Endodermal cell (in vitro differentiated cells): ENCODE measurements around the gene ADAM19. TPM values are rescaled to one million over a fixed set of nuclear protein-coding genes. Genes with fewer than 3 reads are reported as not detected.
"Not testable (repeated sequence)": the region's sequence is repeated elsewhere in the genome, so short reads cannot be mapped to it uniquely, and the experiment has no call there.

ENCODE experiments used
- DNase-seq: peaks from one replicate; pipeline ENCODE4 v3.0.0-alpha.2; 2017
- H3K27ac ChIP-seq: 2 replicates; pipeline ENCODE4 v1.5.1; 2013; ENCODE audit warnings: mild to moderate bottlenecking, low read depth, low read length, moderate library complexity
- H3K27me3 ChIP-seq: 2 replicates; pipeline ENCODE4 v1.6.1; 2013; ENCODE audit warnings: mild to moderate bottlenecking, low read length, moderate library complexity; ENCODE audit not compliant: insufficient read depth, control insufficient read depth, poor library complexity, severe bottlenecking
- H3K36me3 ChIP-seq: 2 replicates; pipeline ENCODE4 v1.7.0; 2013; ENCODE audit warnings: mild to moderate bottlenecking, low read length, moderate library complexity; ENCODE audit not compliant: control insufficient read depth, insufficient read depth
- H3K4me1 ChIP-seq: one replicate; pipeline ENCODE4 v1.7.0; 2013; ENCODE audit warnings: low read length; ENCODE audit not compliant: control insufficient read depth, insufficient read depth
- H3K4me3 ChIP-seq: 2 replicates; pipeline ENCODE4 v1.5.1; 2013; ENCODE audit warnings: mild to moderate bottlenecking, low read length, moderate library complexity
- H3K9ac ChIP-seq: 2 replicates; pipeline ENCODE4 v1.6.1; 2013; ENCODE audit warnings: mild to moderate bottlenecking, low read length, moderate library complexity; ENCODE audit not compliant: poor library complexity, severe bottlenecking; ENCODE audit errors: extremely low read depth
- H3K9me3 ChIP-seq: 2 replicates; pipeline ENCODE4 v1.6.1; 2013; ENCODE audit warnings: mild to moderate bottlenecking, low read length, moderate library complexity; ENCODE audit not compliant: control insufficient read depth
- H3K27ac Mint-ChIP-seq: 2 replicates; pipeline ENCODE4 v1.8.0; 2020; ENCODE audit warnings: mixed read lengths
- H3K27me3 Mint-ChIP-seq: 2 replicates; pipeline ENCODE4 v1.8.0; 2021; ENCODE audit warnings: mild to moderate bottlenecking, mixed read lengths; ENCODE audit not compliant: insufficient read depth
- H3K36me3 Mint-ChIP-seq: 2 replicates; pipeline ENCODE4 v1.8.0; 2020; ENCODE audit warnings: low read depth, mixed read lengths
- H3K4me1 Mint-ChIP-seq: 2 replicates; pipeline ENCODE4 v1.8.0; 2020; ENCODE audit warnings: mixed read lengths
- H3K4me3 Mint-ChIP-seq: 2 replicates; pipeline ENCODE4 v1.8.0; 2020; ENCODE audit warnings: mild to moderate bottlenecking, moderate library complexity, mixed read lengths
- H3K9me3 Mint-ChIP-seq: 2 replicates; pipeline ENCODE4 v1.8.0; 2020; ENCODE audit warnings: mild to moderate bottlenecking, mixed read lengths
- whole genome bisulfite sequencing, 2 experiments: methylation state at CpG; one replicate each; pipeline versions ENCODE4 v1.1.5 to v1.1.7; 2013; ENCODE audit warnings: missing lambda C conversion rate in 2 of 2, mixed read lengths in 1 of 2; ENCODE audit not compliant: insufficient coverage in 1 of 2, insufficient read length in 1 of 2; 5-methylcytosine and 5-hydroxymethylcytosine counted together
- total RNA-seq, 2 donors: library from RNA; stranded (reverse); fragmentation: NEBNext Ultra II Directional in 1 of 2; extraction: Animal tissue kit (Norgen Biotek cat#: 25700) in 1 of 2; gene quantifications; 2 replicates in 1 of 2; 3 replicates in 1 of 2; pipeline ENCODE4 v1.2.1, GENCODE V29; 2021
- TF ChIP-seq, protein P1 (sequence below): fragments of 200-600 bp; sonication (generic); conservative IDR thresholded peaks from 2 replicates; pipeline ENCODE4 v1.5.0; 2021; ENCODE audit warnings: antibody characterized with exemption, mild to moderate bottlenecking

Gene ADAM19
- total RNA-seq, 2 donors from 2014 or later: 96.1 to 119 TPM

DNA sequence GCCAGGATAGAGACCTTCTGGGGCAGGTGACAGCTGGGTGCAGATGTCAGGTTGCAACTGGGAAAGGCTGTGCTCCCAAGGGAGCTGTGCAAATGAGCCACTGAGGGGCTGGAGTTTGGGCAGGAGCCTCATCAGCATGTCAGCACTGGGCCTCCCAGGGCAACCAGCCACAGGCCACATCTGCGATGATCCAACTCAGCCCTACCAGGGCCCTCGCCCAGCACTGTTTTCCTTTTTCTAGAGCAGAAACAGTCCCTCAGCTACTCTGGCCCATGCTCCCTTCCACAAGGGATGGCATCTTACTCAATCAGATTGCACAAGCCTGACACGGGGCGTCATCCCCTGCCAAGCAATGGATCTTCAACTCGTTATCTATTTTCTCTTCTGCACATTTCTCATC, 90.8 kb downstream of the ADAM19 start:
- TF ChIP-seq, protein P1, sequence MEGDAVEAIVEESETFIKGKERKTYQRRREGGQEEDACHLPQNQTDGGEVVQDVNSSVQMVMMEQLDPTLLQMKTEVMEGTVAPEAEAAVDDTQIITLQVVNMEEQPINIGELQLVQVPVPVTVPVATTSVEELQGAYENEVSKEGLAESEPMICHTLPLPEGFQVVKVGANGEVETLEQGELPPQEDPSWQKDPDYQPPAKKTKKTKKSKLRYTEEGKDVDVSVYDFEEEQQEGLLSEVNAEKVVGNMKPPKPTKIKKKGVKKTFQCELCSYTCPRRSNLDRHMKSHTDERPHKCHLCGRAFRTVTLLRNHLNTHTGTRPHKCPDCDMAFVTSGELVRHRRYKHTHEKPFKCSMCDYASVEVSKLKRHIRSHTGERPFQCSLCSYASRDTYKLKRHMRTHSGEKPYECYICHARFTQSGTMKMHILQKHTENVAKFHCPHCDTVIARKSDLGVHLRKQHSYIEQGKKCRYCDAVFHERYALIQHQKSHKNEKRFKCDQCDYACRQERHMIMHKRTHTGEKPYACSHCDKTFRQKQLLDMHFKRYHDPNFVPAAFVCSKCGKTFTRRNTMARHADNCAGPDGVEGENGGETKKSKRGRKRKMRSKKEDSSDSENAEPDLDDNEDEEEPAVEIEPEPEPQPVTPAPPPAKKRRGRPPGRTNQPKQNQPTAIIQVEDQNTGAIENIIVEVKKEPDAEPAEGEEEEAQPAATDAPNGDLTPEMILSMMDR: no peak
- H3K36me3 ChIP-seq: peaks cover 94% of the 10 kb centered on the region
- H3K27ac ChIP-seq: no peak overlapping the region
- 95 to 100% methylated on average over 4 to 5 of the region's 5 CpGs for WGBS, 2 experiments
- no peak overlapping the region for H3K4me3 ChIP-seq
- no peak overlapping the region for H3K4me3 Mint-ChIP-seq
- peaks cover 86% of the 10 kb centered on the region for H3K36me3 Mint-ChIP-seq
- peaks cover 3% of the 10 kb centered on the region for H3K4me1 Mint-ChIP-seq
- H3K9ac ChIP-seq: no peak overlapping the region
- H3K27me3 Mint-ChIP-seq: no peaks in the 10 kb centered on the region
- H3K9me3 ChIP-seq: no peaks in the 10 kb centered on the region
- DNase-seq: no peak
- no peaks in the 10 kb centered on the region for H3K4me1 ChIP-seq
- H3K9me3 Mint-ChIP-seq: no peaks in the 10 kb centered on the region
- no peaks in the 10 kb centered on the region for H3K27me3 ChIP-seq
- H3K27ac Mint-ChIP-seq: no peak overlapping the region

DNA sequence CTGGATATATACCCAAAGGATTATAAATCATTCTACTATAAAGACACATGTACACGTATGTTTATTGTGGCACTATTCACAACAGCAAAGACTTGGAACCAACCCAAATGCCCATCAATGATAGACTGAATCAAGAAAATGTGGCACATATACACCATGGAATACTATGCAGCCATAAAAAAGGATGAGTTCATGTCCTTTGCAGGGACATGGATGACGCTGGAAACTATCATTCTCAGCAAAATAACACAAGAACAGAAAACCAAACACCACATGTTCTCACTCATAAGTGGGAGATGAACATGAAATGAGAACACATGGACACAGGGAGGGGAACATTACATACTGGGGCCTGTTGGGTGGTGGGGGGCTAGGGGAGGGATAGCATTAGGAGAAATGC, 92.9 kb downstream of the ADAM19 start:
- not testable (repeated sequence) for H3K9me3 ChIP-seq, H3K27me3 Mint-ChIP-seq, DNase-seq, H3K9ac ChIP-seq, H3K9me3 Mint-ChIP-seq, H3K4me1 ChIP-seq, H3K4me3 Mint-ChIP-seq, H3K27me3 ChIP-seq, H3K27ac Mint-ChIP-seq, H3K4me3 ChIP-seq, H3K27ac ChIP-seq
- H3K4me1 Mint-ChIP-seq: peaks cover 23% of the 10 kb centered on the region
- H3K36me3 Mint-ChIP-seq: peaks cover 76% of the 10 kb centered on the region
- peaks cover 95% of the 10 kb centered on the region for H3K36me3 ChIP-seq
- WGBS, 2 experiments: 94% methylated on average over 2 of the region's 2 CpGs; no CpG with 5 or more reads in 1 of the 2 experiments

GRCh38 chr5:157481666-157482065, 93.9 kb downstream of the ADAM19 start:
- Histone ChIP-seq H3K4me3 (no peak overlapping the region), H3K27me3 (no peaks in the 10 kb centered on the region), H3K9me3 (no peaks in the 10 kb centered on the region), H3K27ac (no peak overlapping the region), H3K9ac (no peak overlapping the region), H3K4me1 (peaks cover 10% of the 10 kb centered on the region), H3K36me3 (peaks cover 94% of the 10 kb centered on the region)
- Mint-ChIP-seq H3K4me3 (no peak overlapping the region), H3K27ac (no peak overlapping the region), H3K36me3 (peaks cover 69% of the 10 kb centered on the region), H3K27me3 (no peaks in the 10 kb centered on the region), H3K4me1 (peaks cover 34% of the 10 kb centered on the region), H3K9me3 (no peaks in the 10 kb centered on the region)
- 94% methylated on average over 7 of the region's 7 CpGs; no CpG with 5 or more reads in 1 of the 2 experiments for WGBS, 2 experiments
- DNase-seq: no peak
- TF ChIP-seq, protein P1: no peak

- Mint-ChIP-seq H3K36me3 (peaks cover 66% of the 10 kb centered on the region), H3K9me3 (no peaks in the 10 kb centered on the region), H3K4me1 (peaks cover 35% of the 10 kb centered on the region), H3K27ac (no peak overlapping the region), H3K4me3 (no peak overlapping the region), H3K27me3 (no peaks in the 10 kb centered on the region)
- WGBS, 2 experiments: 94 to 100% methylated on average over 3 to 4 of the region's 4 CpGs
- H3K9ac ChIP-seq: no peak overlapping the region
- TF ChIP-seq, protein P1: no peak
- H3K27ac ChIP-seq: no peak overlapping the region
- H3K4me3 ChIP-seq: no peak overlapping the region
- peaks cover 11% of the 10 kb centered on the region for H3K4me1 ChIP-seq
- DNase-seq: no peak
- peaks cover 96% of the 10 kb centered on the region for H3K36me3 ChIP-seq
- no peaks in the 10 kb centered on the region for H3K9me3 ChIP-seq
- no peaks in the 10 kb centered on the region for H3K27me3 ChIP-seq
Observed at GRCh38 chr5:157481265-157481664, 94.3 kb downstream of the ADAM19 start.
